GM12864 (cell line): ENCODE measurements around the gene MDFIC2.

Experiments
- DNase-seq: peaks from one replicate; pipeline ENCODE4 v3.0.0-alpha.2; 2011; ENCODE audit warnings: low read depth
- H3K4me3 ChIP-seq: 2 replicates; pipeline ENCODE4 v1.5.1; 2011; ENCODE audit warnings: mild to moderate bottlenecking, low read depth, low read length, control low read depth
- TF ChIP-seq, protein P1 (sequence below): IDR thresholded peaks from 2 replicates; pipeline ENCODE4 v1.5.1; 2011; ENCODE audit warnings: low read depth, mild to moderate bottlenecking, moderate library complexity, low read length, control low read depth, inconsistent platforms; ENCODE audit errors: missing control alignments

Gene MDFIC2

GRCh38 chr3:70186221-70186620 is 126.2 kb downstream of the MDFIC2 start:
- H3K4me3 ChIP-seq: no peak overlapping the region
- no peak for DNase-seq
- TF ChIP-seq, protein P1, sequence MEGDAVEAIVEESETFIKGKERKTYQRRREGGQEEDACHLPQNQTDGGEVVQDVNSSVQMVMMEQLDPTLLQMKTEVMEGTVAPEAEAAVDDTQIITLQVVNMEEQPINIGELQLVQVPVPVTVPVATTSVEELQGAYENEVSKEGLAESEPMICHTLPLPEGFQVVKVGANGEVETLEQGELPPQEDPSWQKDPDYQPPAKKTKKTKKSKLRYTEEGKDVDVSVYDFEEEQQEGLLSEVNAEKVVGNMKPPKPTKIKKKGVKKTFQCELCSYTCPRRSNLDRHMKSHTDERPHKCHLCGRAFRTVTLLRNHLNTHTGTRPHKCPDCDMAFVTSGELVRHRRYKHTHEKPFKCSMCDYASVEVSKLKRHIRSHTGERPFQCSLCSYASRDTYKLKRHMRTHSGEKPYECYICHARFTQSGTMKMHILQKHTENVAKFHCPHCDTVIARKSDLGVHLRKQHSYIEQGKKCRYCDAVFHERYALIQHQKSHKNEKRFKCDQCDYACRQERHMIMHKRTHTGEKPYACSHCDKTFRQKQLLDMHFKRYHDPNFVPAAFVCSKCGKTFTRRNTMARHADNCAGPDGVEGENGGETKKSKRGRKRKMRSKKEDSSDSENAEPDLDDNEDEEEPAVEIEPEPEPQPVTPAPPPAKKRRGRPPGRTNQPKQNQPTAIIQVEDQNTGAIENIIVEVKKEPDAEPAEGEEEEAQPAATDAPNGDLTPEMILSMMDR: no peak

GRCh38 chr3:70185661-70186060 is 126.8 kb downstream of the MDFIC2 start:
- no peak for DNase-seq
- TF ChIP-seq, protein P1: no peak
- H3K4me3 ChIP-seq: no peak overlapping the region

- TF ChIP-seq, protein P1: no peak
- DNase-seq: no peak
- H3K4me3 ChIP-seq: no peak overlapping the region
These were observed 128.5 kb downstream of the MDFIC2 start for GRCh38 chr3:70183781-70184504.

- no peak for DNase-seq
- H3K4me3 ChIP-seq: no peak overlapping the region
- TF ChIP-seq, protein P1: no peak
These were observed 130.3 kb downstream of the MDFIC2 start for GRCh38 chr3:70182166-70182565.

- TF ChIP-seq, protein P1: no peak
- H3K4me3 ChIP-seq: no peak overlapping the region
- DNase-seq: no peak
These were observed 131.8 kb downstream of the MDFIC2 start for GRCh38 chr3:70180664-70181063.

DNA sequence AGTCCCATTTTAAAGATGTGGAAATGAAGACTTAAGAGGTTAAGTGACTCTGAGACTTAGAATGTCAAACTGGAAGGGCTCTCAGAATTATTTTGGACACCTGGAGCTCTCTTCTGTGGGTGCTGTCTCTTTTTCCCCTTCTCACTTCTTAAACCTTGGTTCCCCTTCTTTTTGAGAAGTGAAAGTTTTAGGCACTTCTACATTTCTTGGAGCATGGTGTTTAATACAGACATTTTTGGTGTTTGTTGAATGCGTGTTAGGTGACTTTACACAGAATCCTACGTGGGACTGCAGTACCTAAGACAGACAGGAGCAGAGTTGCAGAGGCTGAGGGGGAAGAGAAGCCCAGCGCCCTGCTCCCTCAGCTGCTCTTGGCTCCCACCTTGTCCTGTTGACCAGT is 133.3 kb downstream of the MDFIC2 start:
- TF ChIP-seq, protein P1: no peak
- DNase-seq: peak; percentile 16
- no peak overlapping the region for H3K4me3 ChIP-seq

DNA sequence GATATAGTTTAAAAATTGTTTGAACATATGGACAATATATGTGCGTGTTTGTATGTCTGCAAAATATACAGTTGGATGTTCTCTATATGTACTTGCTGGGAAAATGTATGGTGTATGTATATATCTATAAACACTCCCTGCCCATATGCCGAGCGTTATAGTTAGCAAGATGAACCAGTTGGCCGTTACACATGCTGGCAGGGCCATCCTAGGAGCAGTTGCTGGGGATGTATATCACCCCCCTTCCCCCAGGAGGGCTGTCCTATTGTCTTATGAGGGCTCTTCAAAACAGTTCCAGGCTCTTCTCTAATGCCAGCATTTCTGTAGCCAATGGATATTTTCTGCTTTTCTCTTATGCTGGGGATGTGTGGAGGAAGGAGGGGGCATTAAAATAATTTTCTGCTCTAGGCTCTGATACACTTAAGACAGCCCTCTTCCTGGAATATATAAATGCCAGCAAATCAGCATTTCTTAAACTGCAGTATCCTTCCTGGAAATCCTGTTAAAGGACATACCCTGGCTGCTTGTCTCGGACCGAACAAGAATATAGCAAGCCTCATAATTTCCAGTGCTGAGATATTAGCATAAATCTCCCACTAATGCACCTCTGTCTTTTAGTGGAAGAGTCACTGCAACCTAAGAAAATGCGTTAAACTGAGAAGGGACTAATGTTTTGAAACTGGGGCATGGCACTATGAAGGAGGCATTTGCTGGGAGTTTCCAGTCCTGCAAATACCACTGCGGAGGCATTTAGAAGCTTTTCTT is 134.4 kb downstream of the MDFIC2 start:
- no peak overlapping the region for H3K4me3 ChIP-seq
- TF ChIP-seq, protein P1: no peak
- no peak for DNase-seq
